HG03159 (cell line): ENCODE data around the gene SLC5A10.
"Not testable (repeated sequence)": the region's sequence is repeated elsewhere in the genome, so short reads cannot be mapped to it uniquely, and the experiment has no call there.

ENCODE experiments used
- ATAC-seq: cut with Tn5 transposase; IDR thresholded peaks from one replicate; pipeline ENCODE4 v1.9.1; 2021; ENCODE audit warnings: mild to moderate bottlenecking, moderate library complexity; ENCODE audit not compliant: unreplicated experiment

Gene SLC5A10

GRCh38 chr17:18951941-18952842 lies at the start of gene SLC5A10:
SLC5A10 (plus strand) TSS chr17:18952165; CDS start chr17:18952206, 41 bp downstream.
- ATAC-seq, result no peak

GRCh38 chr17:18904482-18904881 lies 47.5 kb upstream of the SLC5A10 start:
- no peak for ATAC-seq

- no peak for ATAC-seq
These were observed 46.7 kb upstream of the SLC5A10 start for GRCh38 chr17:18905226-18905625.

GRCh38 chr17:18910326-18910725 lies 41.6 kb upstream of the SLC5A10 start:
- ATAC-seq, result no peak

GRCh38 chr17:18910881-18911280 lies 41.1 kb upstream of the SLC5A10 start:
- no peak for ATAC-seq

- no peak for ATAC-seq
These were observed 35.0 kb upstream of the SLC5A10 start for GRCh38 chr17:18916816-18917500.

- no peak for ATAC-seq
These were observed 34.4 kb upstream of the SLC5A10 start for GRCh38 chr17:18917506-18918032.

GRCh38 chr17:18919963-18920362 lies 32.0 kb upstream of the SLC5A10 start:
- ATAC-seq, result no peak

- no peak for ATAC-seq
These were observed 31.0 kb upstream of the SLC5A10 start for GRCh38 chr17:18920911-18921441.

- ATAC-seq, result peak; percentile 9
These were observed 30.5 kb upstream of the SLC5A10 start for GRCh38 chr17:18921485-18921884.

- peak; percentile 68 for ATAC-seq
These were observed 30.0 kb upstream of the SLC5A10 start for GRCh38 chr17:18921912-18922451.

- not testable (repeated sequence) for ATAC-seq
These were observed 29.4 kb upstream of the SLC5A10 start for GRCh38 chr17:18922596-18922995.

- ATAC-seq, result no peak
These were observed 26.8 kb upstream of the SLC5A10 start for GRCh38 chr17:18925187-18925586.

GRCh38 chr17:18928628-18929125 lies 23.3 kb upstream of the SLC5A10 start:
- no peak for ATAC-seq

GRCh38 chr17:18932360-18933055 lies 19.5 kb upstream of the SLC5A10 start:
- ATAC-seq, result no peak

- no peak for ATAC-seq
These were observed 18.6 kb upstream of the SLC5A10 start for GRCh38 chr17:18933102-18934058.

- ATAC-seq, result no peak
These were observed 13.8 kb upstream of the SLC5A10 start for GRCh38 chr17:18937981-18938691.

GRCh38 chr17:18938692-18939023 lies 13.3 kb upstream of the SLC5A10 start:
- ATAC-seq, result no peak

GRCh38 chr17:18944646-18945045 lies 7.3 kb upstream of the SLC5A10 start:
- ATAC-seq, result no peak
